Upper lobe of right lung (tissue), 1 donor: ENCODE data around the gene FCN3. TPM values are rescaled to one million over a fixed set of nuclear protein-coding genes. Genes with fewer than 3 reads are reported as not detected.

Source experiments
- ATAC-seq: fragments of 200-7000 bp; cut with Tn5 transposase; one replicate; pipeline ENCODE4 v1.9.1; 2020; ENCODE audit warnings: mild to moderate bottlenecking, moderate library complexity
- DNase-seq: peaks from one replicate; pipeline ENCODE4 v3.0.0-alpha.2; 2020
- H3K27ac ChIP-seq: fragments of 200-600 bp; one replicate; pipeline ENCODE4 v1.8.0; 2022
- H3K27me3 ChIP-seq: fragments of 200-600 bp; one replicate; pipeline ENCODE4 v1.8.0; 2022; ENCODE audit warnings: mild to moderate bottlenecking
- H3K36me3 ChIP-seq: fragments of 200-600 bp; one replicate; pipeline ENCODE4 v1.8.0; 2022
- H3K4me1 ChIP-seq: fragments of 200-600 bp; one replicate; pipeline ENCODE4 v1.8.0; 2022
- H3K4me3 ChIP-seq: fragments of 200-600 bp; one replicate; pipeline ENCODE4 v1.8.0; 2022; ENCODE audit warnings: mild to moderate bottlenecking
- H3K9me3 ChIP-seq: fragments of 200-600 bp; one replicate; pipeline ENCODE4 v1.8.0; 2022
- CTCF ChIP-seq: fragments of 200-600 bp; IDR thresholded peaks from one replicate; pipeline ENCODE4 v1.8.0; 2022; ENCODE audit warnings: antibody characterized with exemption
- intact Hi-C: fragments of 100-400 bp; cut with DNase I; formaldehyde crosslinking; loops from one replicate; pipeline ENCODE4 v1.11.0; 2022
- total RNA-seq: library from RNA; stranded (reverse); fragmentation: NEBNext Ultra II Directional; extraction: Animal tissue kit (Norgen Biotek cat#: 25700); gene quantifications from one replicate; pipeline ENCODE4 v1.2.1, GENCODE V29; 2021
- donor health status: DM: no; HTN: yes; CAD: no; lungs with severe emphysema.

FCN3 gene
- total RNA-seq, 1 donor from 2014 or later = 826 TPM

- ATAC-seq = no peak
Measured at GRCh38 chr1:27379564-27380122, 5.0 kb upstream of the FCN3 start.

DNA sequence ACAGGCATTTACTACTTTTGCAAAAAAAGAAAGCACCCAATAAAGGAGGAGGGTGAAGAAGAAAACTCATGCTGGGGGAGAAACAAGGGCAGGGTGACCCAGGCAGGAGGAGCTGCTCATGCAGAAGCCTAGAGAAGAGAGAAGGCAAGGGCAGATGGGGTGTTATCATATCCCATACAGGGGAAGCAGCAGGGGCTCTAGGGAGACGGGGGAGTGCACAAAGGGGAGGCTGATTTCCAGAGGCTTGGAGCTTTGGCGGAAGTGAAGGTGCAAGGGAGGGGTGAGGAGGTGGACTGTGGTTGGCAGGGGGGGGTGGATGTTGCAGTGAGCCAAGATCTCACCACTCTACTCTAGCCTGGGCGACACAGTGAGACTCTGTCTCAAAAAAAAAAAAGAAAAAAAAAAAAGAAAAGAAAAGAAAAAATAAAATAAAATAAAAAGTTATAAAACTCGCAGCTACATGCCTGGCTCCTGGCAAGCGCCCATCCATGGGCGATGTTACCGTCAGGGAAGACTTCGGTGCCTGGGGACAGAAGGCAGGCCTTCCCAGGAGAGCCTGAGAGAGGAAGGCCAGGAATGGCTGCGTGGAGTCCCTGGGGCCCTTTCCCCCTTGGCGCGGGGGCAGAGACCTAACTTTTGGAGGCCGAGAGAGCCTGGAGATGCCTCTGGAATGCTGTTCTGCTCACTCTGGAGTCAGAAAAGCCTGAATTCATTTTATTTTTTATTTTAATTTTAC, 3.3 kb upstream of the FCN3 start:
- no peak for TF ChIP-seq CTCF
- intact Hi-C loops = no loop called here
- ATAC-seq (no peak), DNase-seq (no peak)
- H3K27me3 ChIP-seq = no peaks in the 10 kb centered on the region
- no peaks in the 10 kb centered on the region for H3K9me3 ChIP-seq
- no peaks in the 10 kb centered on the region for H3K36me3 ChIP-seq
- no peak overlapping the region for H3K27ac ChIP-seq
- peaks cover 16% of the 10 kb centered on the region for H3K4me1 ChIP-seq
- H3K4me3 ChIP-seq = no peak overlapping the region

More at GRCh38 chr1:27379564-27380122, 5.0 kb upstream of the FCN3 start:
- TF ChIP-seq CTCF = no peak
- H3K27me3 ChIP-seq = no peaks in the 10 kb centered on the region
- H3K36me3 ChIP-seq = no peaks in the 10 kb centered on the region
- no peak for DNase-seq
- H3K4me1 ChIP-seq = peaks cover 16% of the 10 kb centered on the region
- H3K27ac ChIP-seq = no peak overlapping the region
- H3K4me3 ChIP-seq = no peak overlapping the region
- intact Hi-C loops = no loop called here
- no peaks in the 10 kb centered on the region for H3K9me3 ChIP-seq

- intact Hi-C loops = no loop called here
- Histone ChIP-seq H3K4me3 (peak overlapping the region; percentile 38), H3K4me1 (peaks cover 19% of the 10 kb centered on the region), H3K9me3 (no peaks in the 10 kb centered on the region), H3K36me3 (no peaks in the 10 kb centered on the region), H3K27me3 (no peaks in the 10 kb centered on the region), H3K27ac (peak overlapping the region; percentile 69)
- TF ChIP-seq CTCF = peak; percentile 38
- ATAC-seq (no peak), DNase-seq (peak; percentile 62)
Measured at GRCh38 chr1:27372808-27373690, 1.6 kb downstream of the FCN3 start.

- no peaks in the 10 kb centered on the region for H3K27me3 ChIP-seq
- intact Hi-C loops = no loop called here
- ATAC-seq = no peak
- no peak for DNase-seq
- no peak for TF ChIP-seq CTCF
- peak overlapping the region; percentile 38 for H3K4me3 ChIP-seq
- H3K36me3 ChIP-seq = no peaks in the 10 kb centered on the region
- peak overlapping the region; percentile 69 for H3K27ac ChIP-seq
- H3K4me1 ChIP-seq = peaks cover 28% of the 10 kb centered on the region
- H3K9me3 ChIP-seq = no peaks in the 10 kb centered on the region
Measured at GRCh38 chr1:27372022-27372807, 2.4 kb downstream of the FCN3 start.

DNA sequence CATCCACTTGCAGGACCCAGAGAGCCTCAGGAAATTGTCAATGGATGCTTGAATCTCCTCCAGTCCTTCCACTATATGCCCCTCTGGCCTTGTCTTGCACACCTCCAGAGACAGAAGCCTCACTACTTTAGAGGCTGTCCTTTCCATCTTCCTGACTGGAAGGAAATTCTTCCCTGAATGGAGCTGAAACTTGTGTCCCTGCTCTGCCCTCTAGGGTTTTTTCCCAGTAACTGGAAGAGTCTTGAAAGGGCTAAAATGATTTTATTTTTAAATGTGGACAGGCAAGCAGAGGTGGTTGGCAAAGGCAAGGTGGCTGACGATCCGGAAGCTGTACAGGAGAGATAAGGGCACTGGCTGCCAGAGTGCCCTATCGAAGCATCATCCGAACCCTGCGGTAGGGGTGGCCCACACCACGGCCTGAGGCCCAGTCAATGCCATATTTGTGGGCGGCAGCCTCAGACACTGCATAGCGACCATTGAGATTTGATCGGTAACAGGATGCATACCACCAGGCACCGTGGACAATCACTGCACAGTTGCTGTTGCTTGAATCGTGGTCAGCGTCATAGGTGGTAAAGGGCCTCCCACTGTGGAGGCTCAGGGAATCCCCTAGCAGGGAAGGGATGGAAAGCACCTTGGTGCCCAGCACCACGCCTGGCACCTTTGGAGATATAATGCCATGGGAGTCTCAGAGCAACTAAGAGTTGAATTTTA, 5.6 kb downstream of the FCN3 start:
- ATAC-seq (no peak), DNase-seq (no peak)
- H3K27ac ChIP-seq = peak overlapping the region; percentile 96
- peaks cover 7% of the 10 kb centered on the region for H3K36me3 ChIP-seq
- peak overlapping the region; percentile 16 for H3K4me3 ChIP-seq
- H3K27me3 ChIP-seq = no peaks in the 10 kb centered on the region
- H3K9me3 ChIP-seq = no peaks in the 10 kb centered on the region
- intact Hi-C loops = no loop called here
- TF ChIP-seq CTCF = peak; percentile 30
- peaks cover 39% of the 10 kb centered on the region for H3K4me1 ChIP-seq
